Measurements from ENCODE around the gene LOXL3.

Gene LOXL3

DNA sequence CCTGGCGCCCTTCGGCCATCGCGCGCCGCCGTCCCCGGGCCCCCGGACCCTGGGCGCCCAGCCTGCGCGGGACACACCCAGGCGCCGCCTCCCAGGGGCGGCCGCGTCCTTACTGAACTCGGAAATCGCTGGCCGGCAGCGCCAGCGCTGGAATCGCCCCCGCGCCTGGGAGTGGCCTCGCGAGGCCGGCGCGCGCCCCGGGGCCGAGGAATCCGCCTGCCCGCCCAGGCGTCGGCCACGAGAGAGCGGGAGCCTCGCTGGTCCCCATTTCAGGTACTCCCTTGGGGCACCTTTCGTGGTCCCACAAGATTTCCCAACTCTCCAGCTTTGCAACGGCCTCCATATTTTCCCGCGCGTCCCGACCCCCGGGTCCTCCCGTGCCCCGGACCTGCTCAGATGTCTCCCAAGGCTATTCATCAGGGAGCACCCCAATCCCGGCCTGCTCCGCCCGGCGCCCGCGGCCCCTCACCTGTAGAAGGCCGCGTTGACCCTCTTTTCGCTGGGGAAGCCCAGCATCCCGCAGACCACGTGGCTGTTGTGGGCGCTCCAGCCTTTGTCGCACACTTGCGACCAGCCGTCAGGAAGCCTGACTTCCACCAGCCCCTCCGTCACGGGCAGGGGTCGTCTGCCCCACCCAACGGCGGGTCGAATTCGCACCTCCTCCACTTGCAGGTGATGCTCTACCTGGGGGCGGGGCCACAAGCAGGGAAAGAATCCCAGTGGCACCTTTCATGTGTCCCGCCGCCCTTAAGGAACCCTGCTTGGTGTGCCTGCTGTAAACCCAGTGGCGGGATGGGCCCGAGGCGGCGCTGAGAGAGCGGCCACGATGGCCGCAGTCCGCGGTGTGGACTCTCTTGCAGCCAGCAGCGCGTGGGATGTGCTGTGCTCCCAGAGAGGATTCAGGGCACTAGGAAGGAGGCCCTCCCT is 4.6 kb downstream of the LOXL3 start:
- DNase-seq: no peak

DNA sequence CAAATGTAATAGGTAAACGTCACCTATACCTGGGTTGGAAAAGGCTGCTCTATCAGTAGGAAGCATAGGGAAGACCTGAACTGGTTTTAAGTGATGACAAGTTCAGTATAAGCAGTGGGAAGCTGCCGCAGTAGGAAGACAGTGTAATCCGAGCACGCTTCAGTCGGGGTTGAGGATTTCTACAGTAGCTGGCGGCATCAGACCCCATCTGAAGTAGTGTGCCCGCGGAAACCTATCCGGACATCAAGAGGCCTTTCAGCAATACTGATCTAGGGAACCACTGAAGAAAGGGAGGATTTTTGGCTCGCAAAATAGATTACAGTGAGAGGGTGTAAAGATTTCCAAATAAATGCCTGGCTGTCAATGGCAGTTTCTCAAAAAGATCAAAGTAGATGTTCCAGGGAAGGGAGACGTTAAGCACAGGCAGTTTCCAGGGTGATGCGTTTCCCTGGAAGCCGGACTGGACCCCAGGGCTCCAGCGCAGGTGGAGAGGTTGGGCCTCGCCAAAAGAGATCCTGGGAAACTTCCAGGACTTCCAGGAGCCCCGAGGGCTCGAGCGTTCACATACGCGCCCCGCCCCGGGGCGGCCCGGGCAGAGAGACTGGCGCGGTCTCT is 5.3 kb downstream of the LOXL3 start:
- no peak for DNase-seq

DNA sequence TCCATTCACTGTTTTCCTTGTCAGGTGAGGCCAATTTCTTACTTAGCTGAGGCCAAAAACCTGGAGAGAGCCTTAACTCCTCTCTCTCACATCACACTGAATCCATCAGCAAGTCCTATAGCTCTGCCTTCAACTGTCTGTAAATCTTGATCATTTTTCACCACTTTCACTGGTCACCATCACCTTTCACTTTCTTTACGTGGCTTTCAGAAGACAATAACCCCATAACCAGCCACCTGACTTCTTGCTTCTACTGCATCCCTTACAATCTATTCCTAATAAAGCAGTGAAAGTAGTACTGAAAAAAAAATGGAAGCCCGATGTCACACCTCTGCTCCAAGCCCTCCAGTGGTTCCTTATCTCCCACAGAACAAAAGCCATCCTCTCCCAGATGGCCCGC is 7.7 kb downstream of the LOXL3 start:
- no peak for DNase-seq

DNA sequence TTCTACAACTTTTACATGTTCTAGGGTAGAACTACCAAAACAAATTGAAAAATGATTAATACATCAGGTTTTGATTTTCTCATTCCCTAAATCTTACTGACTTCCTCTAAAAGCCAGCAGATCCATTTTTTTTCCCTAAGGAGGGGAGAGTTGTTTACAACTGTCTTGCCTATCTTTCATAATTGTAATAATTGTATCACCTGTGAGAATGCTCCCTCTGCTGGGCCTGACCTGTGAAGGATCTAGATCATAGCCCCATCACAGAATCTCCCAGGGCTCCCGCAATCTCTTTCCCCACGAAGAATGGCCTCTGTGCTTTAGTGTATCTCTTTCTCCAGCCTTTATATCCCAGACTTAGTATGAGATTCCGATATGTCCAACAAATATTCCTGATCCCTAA is 9.1 kb downstream of the LOXL3 start:
- no peak for DNase-seq

DNA sequence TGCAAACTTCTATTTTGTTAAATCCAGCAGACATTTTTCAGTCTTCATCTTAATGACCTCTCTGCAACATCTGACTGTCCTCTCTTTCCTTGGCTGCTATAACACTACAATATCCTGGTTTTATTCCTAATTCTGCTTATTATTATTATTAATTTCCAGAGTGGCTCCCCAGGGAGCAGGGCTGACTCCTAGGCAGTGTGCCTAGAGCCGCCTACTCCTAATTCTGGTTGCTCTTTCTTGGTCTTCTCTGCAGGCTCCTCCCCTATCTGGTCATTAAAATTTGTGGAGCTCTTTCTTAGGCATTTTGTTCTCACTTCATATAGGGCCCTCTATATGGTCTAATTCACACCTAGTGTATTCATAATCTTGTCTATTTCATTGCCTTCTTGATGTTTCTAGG is 10.8 kb downstream of the LOXL3 start:
- DNase-seq: no peak

DNA sequence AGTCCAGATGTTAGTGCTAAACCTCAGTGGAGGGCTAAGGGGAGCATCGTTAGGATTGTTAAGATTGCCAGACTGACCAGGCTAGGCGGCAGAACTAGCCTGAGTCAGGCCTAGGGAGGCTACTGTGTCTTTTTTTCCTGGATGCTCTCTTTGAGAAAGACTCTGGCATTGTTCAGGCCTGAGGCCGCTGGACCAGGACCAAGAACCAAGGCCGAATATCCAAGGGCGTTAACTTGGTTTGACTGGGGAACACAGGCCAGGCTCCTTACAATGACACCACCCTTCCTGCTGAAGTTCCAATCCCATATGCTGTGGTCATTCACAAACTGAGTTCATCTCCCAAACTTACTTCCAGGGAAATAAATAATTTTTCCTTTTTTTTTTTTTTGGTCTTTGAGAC is 13.5 kb downstream of the LOXL3 start:
- DNase-seq: no peak

DNA sequence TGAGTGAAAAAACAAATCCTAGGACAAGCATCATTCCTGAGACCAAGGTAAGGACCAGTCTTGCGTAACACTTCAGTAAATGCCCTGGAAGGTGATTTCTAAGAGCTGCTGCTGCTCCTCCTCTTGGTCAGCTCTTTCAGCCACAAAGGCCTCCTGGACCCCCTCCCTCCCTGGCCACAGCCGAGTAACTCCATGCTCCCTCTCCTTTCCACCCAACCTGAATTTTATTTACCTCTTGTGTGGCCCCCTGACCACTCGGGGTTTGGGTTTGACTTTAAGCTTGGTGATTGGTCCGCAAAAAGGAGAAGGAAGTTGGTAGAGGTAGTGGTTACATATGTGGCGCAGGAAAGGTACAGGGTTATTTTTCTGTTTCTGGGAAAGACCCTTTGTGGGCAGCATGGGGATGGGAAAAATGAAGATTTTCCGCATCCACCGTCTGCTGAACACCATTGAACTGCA is 14.8 kb downstream of the LOXL3 start:
- no peak for DNase-seq

DNA sequence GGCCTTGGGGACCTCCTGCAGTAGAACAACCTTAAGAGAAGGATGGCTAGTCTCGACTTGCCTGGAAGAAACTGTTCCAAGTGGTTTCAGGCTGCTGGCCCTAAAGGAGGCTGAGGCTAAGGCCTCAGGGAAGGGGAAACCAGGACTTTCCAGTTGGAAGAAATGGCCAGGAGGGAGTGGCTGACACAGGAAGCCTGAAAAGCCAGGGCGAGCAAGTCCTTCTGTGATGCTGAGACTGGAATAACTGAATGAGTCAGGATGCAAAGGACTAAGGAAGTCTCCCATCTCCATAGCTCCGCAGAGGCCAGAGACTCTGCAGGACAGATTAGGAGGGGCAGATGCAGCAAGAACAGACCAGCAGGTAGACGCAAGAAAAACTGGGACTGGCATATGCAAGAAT is 16.6 kb downstream of the LOXL3 start:
- DNase-seq: no peak

DNA sequence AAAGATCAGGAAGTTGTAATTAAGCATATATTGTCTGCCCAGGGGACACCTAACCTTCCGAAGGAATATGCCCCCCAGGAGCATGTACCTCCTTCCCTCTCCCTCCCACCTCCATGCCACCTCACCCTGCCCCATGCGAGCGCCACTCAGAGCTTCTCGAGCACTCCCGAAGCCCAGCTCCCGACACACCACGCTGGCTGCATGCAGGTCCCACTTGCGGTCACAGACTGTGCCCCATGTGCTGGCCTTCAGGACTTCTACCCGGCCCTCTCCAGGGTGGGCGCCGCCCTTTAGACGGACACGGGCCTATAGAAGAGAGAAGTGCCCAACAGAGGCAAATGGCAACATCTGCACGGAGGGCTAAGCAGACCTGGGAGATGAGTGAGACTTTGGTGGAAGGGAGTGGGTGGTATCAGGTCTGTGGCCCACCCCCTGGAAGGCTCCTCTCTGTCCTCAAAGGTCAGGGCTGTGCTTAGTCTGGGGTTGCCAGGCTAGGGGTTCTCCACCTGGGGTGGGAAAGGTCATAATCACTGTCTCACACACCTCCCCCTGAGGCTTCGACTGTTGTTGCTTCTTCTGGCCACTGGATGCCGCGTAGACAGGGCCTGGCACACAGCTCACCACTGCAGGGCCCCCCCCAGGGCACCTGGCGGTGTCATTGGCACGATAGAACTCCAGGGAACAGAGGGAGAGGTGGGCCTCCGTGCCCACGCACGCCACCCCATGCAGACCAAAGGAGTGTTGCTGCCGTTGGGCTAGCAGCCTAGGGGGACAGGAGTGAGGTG is 17.4 kb downstream of the LOXL3 start:
- no peak for DNase-seq

DNA sequence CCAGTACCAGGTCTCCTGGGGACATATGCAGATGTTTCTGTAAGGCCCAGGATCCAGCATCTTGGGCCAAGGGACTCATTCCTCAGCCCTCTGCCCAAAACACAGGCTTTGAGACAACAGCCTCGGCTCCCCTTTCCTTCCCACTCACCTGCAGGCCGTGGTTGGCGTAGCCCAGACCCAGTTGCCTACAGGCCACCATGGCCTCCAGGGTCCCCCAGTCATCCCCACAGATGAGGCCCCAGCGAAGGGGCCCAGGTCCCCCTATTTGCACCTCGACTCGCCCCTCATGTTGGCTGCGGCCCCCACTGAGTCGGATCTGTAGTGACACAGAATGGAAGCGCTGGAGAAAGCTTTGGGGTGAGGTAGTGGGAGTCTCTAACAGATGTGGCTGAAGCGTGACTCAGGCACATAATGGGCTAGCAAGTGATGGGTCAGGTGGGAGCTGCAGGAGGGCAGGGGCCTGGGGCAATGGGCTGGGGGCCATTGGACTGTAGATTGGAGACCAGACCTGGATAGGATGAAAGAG is 18.2 kb downstream of the LOXL3 start:
- DNase-seq: no peak

DNA sequence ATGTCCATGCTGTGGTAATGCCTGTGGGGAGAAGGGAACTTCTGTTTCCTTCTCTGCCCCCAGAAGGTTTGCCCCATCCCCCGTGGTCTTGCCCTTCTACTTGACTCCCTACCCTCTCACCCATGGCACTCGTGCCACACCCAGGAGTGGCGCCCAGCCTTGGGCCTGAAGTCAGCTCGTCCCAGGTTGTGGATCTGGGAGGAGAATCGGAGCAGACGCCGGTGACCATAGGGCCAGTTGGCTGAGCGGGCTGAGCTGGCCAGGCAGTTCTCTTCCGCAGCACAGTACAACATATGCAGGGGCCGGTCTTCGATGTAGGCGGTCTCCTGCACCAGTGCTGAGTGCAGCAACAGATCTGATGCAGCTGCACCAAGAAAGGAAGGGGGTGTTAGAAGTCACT is 19.3 kb downstream of the LOXL3 start:
- no peak for DNase-seq

DNA sequence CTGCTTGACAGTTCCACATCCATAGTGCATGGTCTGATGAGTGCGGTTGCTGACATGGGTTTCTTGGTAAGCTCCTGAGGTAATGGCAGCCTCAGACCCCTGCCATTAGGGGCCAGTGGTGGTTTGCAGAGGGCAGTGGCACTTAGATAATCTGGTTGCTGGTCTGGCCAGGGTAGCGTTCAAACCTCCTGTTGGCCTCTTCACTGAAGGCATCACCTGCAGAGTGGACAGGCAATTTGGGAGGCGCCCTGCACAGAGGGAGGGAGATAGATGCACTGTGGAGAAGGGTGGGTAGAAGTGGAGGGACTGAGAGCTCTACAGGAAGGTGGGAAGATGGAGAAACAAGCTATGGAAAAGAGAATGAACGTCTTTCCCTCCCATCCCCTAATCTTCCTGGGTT is 20.3 kb downstream of the LOXL3 start:
- no peak for DNase-seq

DNA sequence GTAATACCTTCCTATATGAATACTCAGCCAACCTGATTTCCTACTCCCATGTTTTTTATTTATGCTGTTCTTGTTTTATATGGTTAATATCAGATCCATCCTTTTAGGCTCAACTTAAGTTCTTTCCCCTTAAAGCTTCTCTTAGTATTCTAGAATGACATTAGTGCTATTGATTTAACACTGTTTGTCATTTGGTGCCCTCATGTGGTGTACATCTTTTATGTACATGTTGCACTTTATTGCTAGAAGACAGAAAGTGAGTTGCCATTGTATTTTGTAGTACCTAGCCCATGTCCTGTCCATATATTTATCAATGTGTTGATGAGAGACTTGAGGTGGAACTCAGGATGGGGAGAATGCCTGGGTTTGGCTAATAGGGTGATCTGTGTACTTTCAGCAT is 21.5 kb downstream of the LOXL3 start:
- DNase-seq: no peak

DNA sequence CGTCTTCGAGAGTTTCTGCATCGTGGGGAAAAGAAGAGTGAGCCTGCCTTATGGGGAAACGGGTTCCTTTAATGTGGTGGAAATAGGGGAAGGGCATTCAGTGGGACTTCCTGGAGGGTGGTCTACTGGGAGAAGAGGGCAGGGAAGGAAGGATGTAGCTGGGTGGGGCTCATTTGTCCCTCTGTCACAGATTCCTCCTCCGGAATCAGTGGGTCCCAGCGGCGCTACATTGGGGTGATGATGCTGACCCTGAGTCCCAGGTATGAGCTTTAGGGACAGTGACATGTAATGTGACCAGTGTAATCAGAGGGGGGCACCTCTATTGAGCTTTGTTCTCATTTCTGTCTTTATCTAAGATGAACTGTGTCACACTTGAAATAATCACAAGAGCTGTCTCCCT is 22.1 kb downstream of the LOXL3 start:
- DNase-seq: no peak

DNA sequence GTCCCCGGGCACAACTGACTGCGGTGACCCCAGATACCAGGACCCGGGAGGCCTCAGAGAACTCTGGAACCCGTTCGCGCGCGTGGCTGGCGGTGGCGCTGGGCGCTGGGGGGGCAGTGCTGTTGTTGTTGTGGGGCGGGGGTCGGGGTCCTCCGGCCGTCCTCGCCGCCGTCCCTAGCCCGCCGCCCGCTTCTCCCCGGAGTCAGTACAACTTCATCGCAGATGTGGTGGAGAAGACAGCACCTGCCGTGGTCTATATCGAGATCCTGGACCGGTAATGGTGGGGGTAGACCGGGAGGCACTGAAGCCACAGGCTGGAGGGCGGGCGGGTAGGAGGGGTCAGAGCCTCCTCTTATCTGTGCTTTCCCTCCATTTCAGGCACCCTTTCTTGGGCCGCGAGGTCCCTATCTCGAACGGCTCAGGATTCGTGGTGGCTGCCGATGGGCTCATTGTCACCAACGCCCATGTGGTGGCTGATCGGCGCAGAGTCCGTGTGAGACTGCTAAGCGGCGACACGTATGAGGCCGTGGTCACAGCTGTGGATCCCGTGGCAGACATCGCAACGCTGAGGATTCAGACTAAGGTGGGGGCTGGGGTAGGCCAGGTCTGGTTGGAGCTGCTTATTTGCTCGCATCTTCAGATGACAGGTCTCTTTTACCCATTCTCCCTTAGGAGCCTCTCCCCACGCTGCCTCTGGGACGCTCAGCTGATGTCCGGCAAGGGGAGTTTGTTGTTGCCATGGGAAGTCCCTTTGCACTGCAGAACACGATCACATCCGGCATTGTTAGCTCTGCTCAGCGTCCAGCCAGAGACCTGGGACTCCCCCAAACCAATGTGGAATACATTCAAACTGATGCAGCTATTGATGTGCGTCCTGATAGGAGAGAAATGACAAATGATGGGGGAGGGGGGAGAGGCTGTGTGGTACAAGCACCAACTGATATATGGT is 23.2 kb downstream of the LOXL3 start:
- DNase-seq: peak; percentile 41

DNA sequence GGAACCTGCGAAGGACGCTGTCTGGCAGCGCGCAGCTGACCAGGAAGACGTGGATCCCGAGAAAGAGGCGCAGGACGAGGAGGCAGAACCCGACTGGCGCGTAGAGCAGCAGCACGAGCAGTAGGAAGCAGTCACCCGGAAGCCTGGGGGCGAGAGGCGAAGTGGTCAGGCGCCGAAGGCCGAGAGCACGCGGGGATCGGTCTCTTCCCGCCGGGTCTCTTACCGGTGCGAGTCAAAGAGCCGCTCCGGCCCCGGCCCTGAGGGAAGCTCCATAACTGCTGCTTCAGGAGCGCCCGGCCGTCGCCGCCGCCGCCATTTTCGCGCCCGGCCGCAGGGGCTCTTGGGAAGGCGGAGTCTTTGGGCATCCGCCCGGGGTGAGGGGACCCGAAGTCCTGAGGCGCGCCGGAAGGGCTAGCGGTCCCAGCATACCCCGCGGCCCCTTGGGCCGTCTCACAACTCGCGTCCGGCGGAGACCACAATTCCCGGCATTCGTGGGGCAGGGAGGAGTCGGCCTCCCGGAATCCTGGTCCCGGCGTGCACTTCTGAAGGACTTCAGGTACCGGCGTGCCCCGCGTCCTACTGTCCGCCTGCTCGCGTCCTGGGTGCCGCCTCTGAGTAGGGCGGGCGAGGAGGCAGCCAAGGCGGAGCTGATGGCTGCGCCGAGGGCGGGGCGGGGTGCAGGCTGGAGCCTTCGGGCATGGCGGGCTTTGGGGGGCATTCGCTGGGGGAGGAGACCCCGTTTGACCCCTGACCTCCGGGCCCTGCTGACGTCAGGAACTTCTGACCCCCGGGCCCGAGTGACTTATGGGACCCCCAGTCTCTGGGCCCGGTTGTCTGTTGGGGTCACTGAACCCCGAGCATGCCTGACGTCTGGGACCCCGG is 24.1 kb downstream of the LOXL3 start, which contains the start of the genes AUP1 and HTRA2:
Gene AUP1 (minus strand): TSS at position 350 of the 882 bp plus-strand sequence. CDS start 77 bp downstream, at position 273.
Gene HTRA2 (plus strand): TSS at position 577 of the 882 bp plus-strand sequence. CDS start 74 bp downstream, at position 651.
- peak; percentile 85 for DNase-seq

DNA sequence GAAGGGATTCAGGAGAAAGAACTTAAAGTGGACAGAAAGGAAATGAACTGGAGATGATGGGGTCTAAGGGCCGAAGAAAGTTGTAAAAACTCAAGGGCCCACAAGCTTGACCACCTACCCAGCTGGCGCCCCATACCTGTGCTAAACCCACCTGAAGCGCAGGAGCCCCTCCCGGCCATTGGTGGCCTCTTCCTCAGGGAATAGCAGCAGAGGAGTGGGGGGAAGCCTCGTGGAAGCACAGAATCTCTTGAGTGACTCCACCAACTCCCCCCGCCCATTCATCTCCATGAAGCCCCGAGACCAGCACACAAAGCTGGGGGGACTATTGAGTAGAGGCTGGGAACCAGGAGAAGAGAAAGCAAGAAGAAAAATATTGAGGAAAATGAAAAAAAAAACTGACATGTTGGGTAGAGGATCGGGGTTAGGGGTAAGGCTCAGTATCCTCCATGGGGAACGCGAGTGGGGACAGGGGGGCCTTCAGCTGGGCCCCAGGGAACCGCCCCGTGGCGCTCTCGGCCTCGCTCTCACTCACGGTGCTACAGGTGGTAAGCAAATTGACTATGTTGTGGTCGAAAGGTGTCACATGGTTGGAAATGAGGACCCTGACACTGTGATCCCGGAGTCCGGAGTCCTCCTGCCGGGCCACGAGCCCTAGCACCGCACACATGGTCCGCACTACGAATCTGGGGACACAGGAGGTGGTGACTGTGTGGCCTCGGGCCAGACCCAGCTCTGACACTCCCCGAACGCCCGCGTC is 25.0 kb downstream of the LOXL3 start:
- DNase-seq: peak; percentile 27

DNA sequence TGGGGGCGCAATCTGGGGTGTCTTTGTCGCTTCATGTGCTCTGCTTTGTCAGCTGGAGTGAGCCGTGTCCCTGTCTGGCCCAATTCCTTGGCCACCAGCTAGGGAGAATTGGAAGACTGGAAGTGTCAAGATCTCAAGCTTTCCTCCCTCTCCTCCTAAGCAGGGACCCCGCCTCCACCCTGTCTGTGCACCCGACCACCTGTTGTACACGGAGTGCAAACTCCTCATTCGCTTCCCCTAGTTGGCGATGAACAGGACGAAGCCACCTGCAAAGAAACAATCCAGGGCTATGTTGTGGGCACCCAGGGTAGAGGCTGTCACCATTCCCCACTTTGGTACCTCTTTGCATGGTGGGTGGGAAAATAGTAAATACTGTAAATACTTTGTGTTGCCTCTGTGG is 26.0 kb downstream of the LOXL3 start:
- no peak for DNase-seq

DNA sequence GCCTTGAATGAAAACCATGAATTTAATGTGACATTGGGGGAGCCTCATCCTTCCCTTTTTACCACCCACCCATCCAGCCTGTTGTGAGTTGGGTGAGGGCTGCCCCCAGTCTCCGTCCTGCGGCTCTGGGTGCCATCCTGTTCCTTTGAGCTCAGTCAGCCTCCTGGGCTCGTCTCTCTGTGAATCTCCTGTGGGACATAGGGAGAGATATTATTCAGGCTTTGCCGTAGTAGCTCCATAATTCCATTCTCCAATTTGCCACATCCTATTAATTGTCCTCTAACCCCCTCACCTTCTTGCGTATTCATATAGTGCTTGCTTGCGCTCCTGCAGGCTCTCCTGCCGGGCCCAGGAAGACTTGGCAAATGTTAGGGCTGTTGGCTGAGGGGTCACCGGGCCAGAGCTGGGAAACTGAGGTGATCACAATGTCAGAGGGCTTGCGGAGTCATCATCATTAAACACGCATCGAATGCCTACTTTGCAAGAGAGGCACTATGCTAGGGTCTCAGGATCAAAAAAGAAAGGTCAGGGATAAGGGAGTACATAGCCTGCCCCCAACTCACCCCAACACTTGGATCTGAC is 27.0 kb downstream of the LOXL3 start:
- no peak for DNase-seq
